Caco-2 (cell line): ENCODE results near the gene PDX1. TPM values are rescaled to one million over a fixed set of nuclear protein-coding genes. Genes with fewer than 3 reads are reported as not detected.

ENCODE experiments used
- BruUV-seq: library from RNA; stranded (reverse); fragments of 400-500 nt; replicated peaks from 2 replicates; lab custom pipeline; 2021; lab: Mats Ljungman, UMichigan
- CTCF ChIA-PET: fragments of 300-600 bp; sonication (Branson Sonifier 250); formaldehyde crosslinking; loops from one replicate; lab custom pipeline; 2022; ENCODE audit warnings: antibody characterized with exemption; lab: Charles Lee
- POLR2A ChIA-PET: fragments of 300-600 bp; sonication (Branson Sonifier 250); formaldehyde crosslinking; loops from one replicate; lab custom pipeline; 2022; ENCODE audit warnings: antibody characterized with exemption; lab: Charles Lee
- DNase-seq, 2 experiments: peaks; one replicate each; pipeline versions ENCODE4 v3.0.0 to v3.0.0-alpha.2; 2020 to 2022
- H3K27me3 ChIP-seq: replicated peaks from 2 replicates; pipeline ENCODE4 v1.6.0; 2011; ENCODE audit warnings: low read length; ENCODE audit not compliant: control insufficient read depth, insufficient read depth
- H3K36me3 ChIP-seq: 2 replicates; pipeline ENCODE4 v1.5.1; 2011; ENCODE audit warnings: low read length; ENCODE audit not compliant: control insufficient read depth, insufficient read depth
- H3K4me1 ChIP-seq: fragments of 250-450 bp; sonication (Bioruptor Pico); 2 replicates; pipeline ENCODE4 v1.5.1; 2020; ENCODE audit warnings: mild to moderate bottlenecking
- H3K4me3 ChIP-seq: 2 replicates; pipeline ENCODE4 v1.5.1; 2011; ENCODE audit warnings: low read depth, mild to moderate bottlenecking, control low read depth, low read length
- H3K9me3 ChIP-seq: fragments of 250-450 bp; sonication (Bioruptor Pico); 2 replicates; pipeline ENCODE4 v1.5.1; 2020; ENCODE audit warnings: mild to moderate bottlenecking, moderate library complexity
- H3K27ac Mint-ChIP-seq: one replicate; pipeline ENCODE4 v1.8.0; 2022; ENCODE audit warnings: mixed read lengths; ENCODE audit not compliant: unreplicated experiment
- H3K27me3 Mint-ChIP-seq: one replicate; pipeline ENCODE4 v1.8.0; 2022; ENCODE audit warnings: mixed read lengths; ENCODE audit not compliant: insufficient read depth, unreplicated experiment
- H3K36me3 Mint-ChIP-seq: one replicate; pipeline ENCODE4 v1.8.0; 2022; ENCODE audit warnings: mild to moderate bottlenecking, mixed read lengths; ENCODE audit not compliant: insufficient read depth, unreplicated experiment
- H3K4me1 Mint-ChIP-seq: one replicate; pipeline ENCODE4 v1.8.0; 2022; ENCODE audit warnings: low read depth, mixed read lengths; ENCODE audit not compliant: unreplicated experiment
- H3K4me3 Mint-ChIP-seq: one replicate; pipeline ENCODE4 v1.8.0; 2022; ENCODE audit warnings: mild to moderate bottlenecking, moderate library complexity, mixed read lengths; ENCODE audit not compliant: unreplicated experiment
- H3K9me3 Mint-ChIP-seq: one replicate; pipeline ENCODE4 v1.8.0; 2022; ENCODE audit warnings: mixed read lengths; ENCODE audit not compliant: unreplicated experiment
- CTCF ChIP-seq, 2 experiments: fragments of 200-600 bp in 1 of 2; IDR thresholded peaks; 1 replicate in 1 of 2; 2 replicates in 1 of 2; pipeline versions ENCODE4 v1.5.1 to v1.8.0; 2011 to 2022; ENCODE audit warnings: antibody characterized with exemption in 1 of 2, control low read depth in 1 of 2, inconsistent platforms in 1 of 2, low read depth in 1 of 2, low read length in 1 of 2, mild to moderate bottlenecking in 1 of 2, moderate library complexity in 1 of 2; ENCODE audit not compliant: insufficient read depth in 1 of 2, severe bottlenecking in 1 of 2, unreplicated experiment in 1 of 2
- intact Hi-C: fragments of 100-400 bp; cut with micrococcal nuclease; formaldehyde crosslinking; loops from one replicate; pipeline ENCODE4 v1.10.0; 2022; ENCODE audit not compliant: unreplicated experiment
- total RNA-seq: library from RNA; stranded (reverse); gene quantifications from 2 replicates; pipeline ENCODE4 v1.2.3, GENCODE V29; 2022

The PDX1 gene
- total RNA-seq, 1 experiment from 2014 or later, result 3.7 TPM

- Histone ChIP-seq H3K27me3 (no peaks in the 10 kb centered on the region), H3K36me3 (no peaks in the 10 kb centered on the region), H3K9me3 (no peaks in the 10 kb centered on the region), H3K4me3 (no peak overlapping the region), H3K4me1 (peaks cover 16% of the 10 kb centered on the region)
- POLR2A ChIA-PET, result no interaction called here
- Mint-ChIP-seq H3K36me3 (peaks cover 5% of the 10 kb centered on the region), H3K27ac (no peak overlapping the region), H3K4me1 (peaks cover 8% of the 10 kb centered on the region), H3K9me3 (no peaks in the 10 kb centered on the region), H3K4me3 (no peak overlapping the region), H3K27me3 (no peaks in the 10 kb centered on the region)
- no peak for DNase-seq
- intact Hi-C loops, result no loop called here
- CTCF ChIA-PET, result interaction anchor here (0.6 kb wide), 1 partner anchor 544 kb away, joined by 7 read pairs; no protein-coding TSS in a partner anchor
- no TSS peak for BruUV-seq
- TF ChIP-seq CTCF (IDR thresholded peaks at IDR 0.05; ENCODE audit: insufficient read depth in 1 of 2, low read depth in 1 of 2, low read length in 1 of 2, severe bottlenecking in 1 of 2, unreplicated experiment in 1 of 2), result no peak
Measured at GRCh38 chr13:27907121-27907787, 12.5 kb upstream of the PDX1 start.

- Histone ChIP-seq H3K9me3 (no peaks in the 10 kb centered on the region), H3K4me3 (no peak overlapping the region), H3K36me3 (no peaks in the 10 kb centered on the region), H3K4me1 (peaks cover 16% of the 10 kb centered on the region), H3K27me3 (no peaks in the 10 kb centered on the region)
- ChIA-PET POLR2A (no interaction called here), CTCF (no interaction called here)
- Mint-ChIP-seq H3K4me1 (peaks cover 7% of the 10 kb centered on the region), H3K9me3 (no peaks in the 10 kb centered on the region), H3K4me3 (no peak overlapping the region), H3K36me3 (peaks cover 5% of the 10 kb centered on the region), H3K27ac (no peak overlapping the region), H3K27me3 (no peaks in the 10 kb centered on the region)
- no peak for TF ChIP-seq CTCF (IDR thresholded peaks at IDR 0.05; ENCODE audit: insufficient read depth in 1 of 2, low read depth in 1 of 2, low read length in 1 of 2, severe bottlenecking in 1 of 2, unreplicated experiment in 1 of 2)
- no peak for DNase-seq
- no TSS peak for BruUV-seq
- intact Hi-C loops, result no loop called here
Measured at GRCh38 chr13:27909378-27909777, 10.4 kb upstream of the PDX1 start.

GRCh38 chr13:27911521-27911920 is 8.3 kb upstream of the PDX1 start:
- Mint-ChIP-seq H3K36me3 (peaks cover 5% of the 10 kb centered on the region), H3K27ac (no peak overlapping the region), H3K9me3 (no peaks in the 10 kb centered on the region), H3K4me1 (peaks cover 15% of the 10 kb centered on the region), H3K4me3 (no peak overlapping the region), H3K27me3 (no peaks in the 10 kb centered on the region)
- DNase-seq, result no peak
- intact Hi-C loops, result no loop called here
- ChIA-PET POLR2A (interaction anchor here (0.6 to 1.0 kb wide), 2 partner anchors 17 to 45 kb away, joined by 3 to 5 read pairs; no protein-coding TSS in a partner anchor), CTCF (interaction anchor here (1.0 to 1.3 kb wide), 2 partner anchors 42 to 85 kb away, joined by 4 to 6 read pairs; no protein-coding TSS in a partner anchor)
- no peak for TF ChIP-seq CTCF (IDR thresholded peaks at IDR 0.05; ENCODE audit: insufficient read depth in 1 of 2, low read depth in 1 of 2, low read length in 1 of 2, severe bottlenecking in 1 of 2, unreplicated experiment in 1 of 2)
- H3K4me3 ChIP-seq, result no peak overlapping the region
- no peaks in the 10 kb centered on the region for H3K9me3 ChIP-seq
- no TSS peak for BruUV-seq
- no peaks in the 10 kb centered on the region for H3K27me3 ChIP-seq
- no peaks in the 10 kb centered on the region for H3K36me3 ChIP-seq
- H3K4me1 ChIP-seq, result peaks cover 22% of the 10 kb centered on the region
